HG03060 (cell line): ENCODE data around the gene PHYHD1.
A peak's percentile ranks its signal among the peaks of the same experiment; 100 is the strongest.

Source experiments
- ATAC-seq: cut with Tn5 transposase; IDR thresholded peaks from one replicate; pipeline ENCODE4 v1.9.1; 2021; ENCODE audit warnings: low read depth, moderate number of reproducible peaks; ENCODE audit not compliant: unreplicated experiment

PHYHD1 gene

DNA sequence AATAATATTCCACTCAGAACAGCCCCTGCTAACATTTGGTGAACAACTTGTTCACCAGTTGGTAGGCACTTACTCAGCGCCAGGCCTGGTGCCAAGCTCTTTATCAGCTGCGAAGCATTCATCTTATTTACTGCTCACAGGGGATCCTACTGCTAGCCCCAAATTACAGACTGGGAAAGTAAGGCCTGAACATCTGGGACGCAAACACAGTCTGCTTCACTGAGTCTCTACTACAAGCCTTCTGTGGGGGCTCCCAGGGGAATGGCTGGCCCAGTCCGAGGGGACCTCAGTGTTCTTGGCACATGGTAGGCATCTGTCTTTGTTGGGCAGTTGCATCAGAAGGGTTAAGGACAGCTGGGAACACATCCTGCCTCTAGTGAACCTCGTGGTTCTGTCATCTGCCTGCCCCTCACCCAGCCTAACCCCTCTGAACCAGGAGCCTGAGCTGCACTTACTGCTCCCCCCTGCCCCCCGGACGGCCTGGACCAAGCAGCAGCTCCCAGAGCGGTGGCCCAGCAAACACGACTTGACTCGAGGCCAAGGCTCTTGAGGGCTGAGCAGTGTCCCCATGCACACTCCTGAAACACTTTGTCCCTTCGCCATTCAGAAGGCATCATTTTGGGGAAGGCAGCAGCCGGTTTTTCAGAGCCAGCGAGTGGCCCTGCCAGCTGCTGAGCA, at the start of gene PHYHD1:
PHYHD1 (plus strand) TSS at position 602 of the 678 bp plus-strand sequence. CDS start 1,342 bp downstream, outside the sequence.
- no peak for ATAC-seq

GRCh38 chr9:128877852-128878251, 42.9 kb upstream of the PHYHD1 start:
- ATAC-seq = no peak

- peak; percentile 87 for ATAC-seq
Measured at GRCh38 chr9:128881884-128882676, 38.7 kb upstream of the PHYHD1 start, which contains the start of the genes KYAT1 and LRRC8A. Gene KYAT1, minus strand, starts transcription at chr9:128881950. Its CDS starts 36,545 bp downstream, at chr9:128845405. Gene LRRC8A, plus strand, starts transcription at chr9:128882133. Its CDS starts 25,032 bp downstream, at chr9:128907165.

DNA sequence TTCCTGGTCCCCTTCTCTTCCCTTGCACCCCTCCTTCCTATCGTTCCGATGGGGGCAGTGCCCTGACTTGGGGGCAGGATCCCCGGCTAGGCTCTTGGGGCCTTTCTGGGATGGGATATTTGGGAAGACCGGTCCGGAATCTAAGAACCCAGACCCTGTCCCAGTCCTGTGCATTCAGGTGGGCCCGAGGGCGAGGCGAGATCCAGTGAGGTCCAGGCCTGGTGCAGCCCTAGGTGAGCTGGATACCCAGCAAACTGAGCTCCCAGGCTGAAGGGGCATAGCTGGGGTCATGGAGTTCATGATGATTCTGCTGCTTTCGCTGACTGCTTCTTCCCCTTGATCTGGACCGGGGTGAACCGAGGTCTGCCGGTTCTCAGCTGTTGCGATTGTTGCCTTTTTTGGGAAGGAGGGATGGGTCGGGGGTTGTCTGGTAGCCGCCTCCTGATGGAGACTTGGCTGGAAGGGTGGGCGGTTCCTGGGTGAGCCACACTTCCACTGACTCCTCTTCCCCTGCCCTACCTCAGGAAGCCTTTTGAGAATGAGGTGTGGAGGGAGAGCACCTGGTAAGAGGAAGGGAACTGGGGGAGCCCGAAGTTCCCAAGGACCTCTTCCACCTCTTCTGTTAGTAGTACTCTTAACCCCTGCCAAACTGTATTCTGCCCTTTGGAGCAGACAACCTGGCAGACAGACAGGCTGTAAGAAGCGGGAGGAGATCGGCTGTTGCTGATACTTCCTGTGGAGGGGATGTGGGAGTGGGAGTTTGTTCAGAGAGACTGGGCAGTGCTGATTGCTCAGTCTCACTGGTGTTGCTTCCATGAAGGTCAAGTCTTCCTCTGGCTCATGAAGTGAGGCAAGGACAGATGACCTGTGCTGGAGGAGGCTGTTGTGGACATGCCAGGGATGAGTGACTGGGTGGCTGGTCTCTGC, 37.8 kb upstream of the PHYHD1 start:
- no peak for ATAC-seq

DNA sequence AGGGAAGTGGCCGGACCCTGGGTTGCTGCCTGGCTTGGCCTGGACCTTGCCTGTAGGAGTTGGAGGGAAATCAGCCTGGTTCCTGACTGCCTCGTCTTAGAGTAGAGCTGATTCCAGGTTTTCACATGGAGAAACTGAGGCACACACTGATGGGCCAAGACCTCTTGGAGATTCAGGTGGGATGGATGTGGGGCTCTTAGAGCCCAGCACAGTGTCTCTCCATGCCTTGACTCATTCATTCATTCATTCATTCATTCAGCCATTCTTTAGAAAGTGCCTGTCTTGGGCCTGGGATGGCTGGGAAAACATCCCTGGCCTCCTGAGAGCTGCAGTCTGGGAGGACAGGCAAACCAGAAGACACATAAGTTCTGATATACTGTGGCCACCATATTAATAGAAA, 36.6 kb upstream of the PHYHD1 start:
- ATAC-seq = no peak

- no peak for ATAC-seq
Measured at GRCh38 chr9:128885376-128885775, 35.4 kb upstream of the PHYHD1 start.

DNA sequence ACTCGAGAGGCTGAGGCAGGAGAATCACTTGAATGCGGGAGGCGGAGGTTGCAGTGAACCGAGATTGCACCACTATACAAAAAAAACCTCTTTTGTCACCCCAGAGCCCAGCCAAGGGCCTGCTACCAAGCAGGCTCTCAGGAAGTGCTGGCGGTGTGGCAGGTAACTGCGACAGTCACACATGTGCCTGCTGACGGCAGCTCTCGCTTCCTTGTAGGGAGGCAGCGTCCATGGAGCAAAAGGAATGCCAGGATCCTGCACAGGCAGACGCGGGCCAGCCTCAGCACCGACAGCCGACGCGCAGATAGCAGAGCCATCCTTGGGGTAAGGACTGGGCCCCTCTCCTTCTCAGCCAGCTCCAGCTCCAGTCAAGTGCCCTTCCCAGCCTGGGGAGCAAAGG, 35.0 kb upstream of the PHYHD1 start:
- no peak for ATAC-seq

- no peak for ATAC-seq
Measured at GRCh38 chr9:128886211-128886891, 34.4 kb upstream of the PHYHD1 start.

DNA sequence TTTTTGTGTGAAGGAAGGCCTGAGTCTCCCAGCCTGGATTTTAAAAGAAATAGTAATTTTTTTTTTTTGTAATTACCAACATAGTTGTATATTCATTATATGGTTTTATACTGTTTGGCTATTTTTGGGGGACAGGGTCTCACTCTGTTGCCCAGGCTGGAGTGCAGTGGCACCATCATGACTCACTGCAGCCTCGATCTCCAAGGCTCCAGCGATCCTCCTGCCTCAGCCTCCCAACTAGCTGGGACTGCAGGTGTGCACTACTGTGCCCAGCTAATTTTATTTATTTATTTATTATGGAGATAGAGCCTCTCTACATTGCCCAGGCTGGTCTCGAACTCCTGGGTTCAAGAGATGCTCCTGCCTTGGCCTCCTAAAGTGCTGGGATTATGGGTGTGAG, 33.7 kb upstream of the PHYHD1 start:
- ATAC-seq = no peak

- ATAC-seq = no peak
Measured at GRCh38 chr9:128887914-128888350, 32.9 kb upstream of the PHYHD1 start.

GRCh38 chr9:128891321-128892220, 29.2 kb upstream of the PHYHD1 start:
- no peak for ATAC-seq

- ATAC-seq = no peak
Measured at GRCh38 chr9:128892221-128892921, 28.4 kb upstream of the PHYHD1 start.

DNA sequence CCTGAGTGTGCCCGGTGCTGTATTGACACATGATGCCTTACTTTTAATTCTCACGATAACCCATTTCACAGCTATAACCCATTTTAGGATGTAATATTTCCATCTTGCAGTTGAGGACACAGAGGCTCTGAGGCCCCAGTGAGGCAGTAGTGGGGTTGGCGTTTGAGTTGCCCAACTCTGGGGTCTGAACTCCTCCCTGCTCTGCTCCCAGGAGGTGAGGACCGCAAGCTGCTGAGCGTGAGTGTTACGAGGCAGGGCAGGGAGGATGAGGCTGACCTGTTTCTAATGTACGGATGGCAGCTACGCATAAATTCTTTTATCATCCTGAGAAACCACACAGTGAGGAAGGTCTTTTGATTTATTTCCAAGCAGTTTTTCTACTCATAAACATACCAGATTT, 27.4 kb upstream of the PHYHD1 start:
- ATAC-seq = no peak

- ATAC-seq = no peak
Measured at GRCh38 chr9:128894764-128895163, 26.0 kb upstream of the PHYHD1 start.

- ATAC-seq = no peak
Measured at GRCh38 chr9:128895556-128895955, 25.2 kb upstream of the PHYHD1 start.

DNA sequence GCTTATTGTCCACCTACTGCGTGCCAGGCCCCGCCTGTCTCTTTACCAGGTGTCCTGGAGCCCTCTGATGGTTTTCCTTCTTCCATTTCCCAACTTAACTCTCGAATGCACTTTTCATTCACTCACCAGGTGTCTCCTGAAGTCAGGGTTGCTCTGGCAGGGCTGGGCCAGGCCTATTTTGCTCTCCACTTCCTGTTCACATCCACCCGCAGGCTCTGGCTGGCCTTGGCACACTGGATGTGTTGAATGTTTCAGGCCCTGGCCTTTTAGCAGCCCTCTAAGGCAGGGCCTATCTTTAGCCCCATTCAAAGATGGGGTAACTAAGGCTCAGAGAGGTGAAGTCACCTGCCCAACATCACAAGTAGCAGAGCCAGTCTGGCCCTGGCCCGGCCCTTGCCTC, 22.4 kb upstream of the PHYHD1 start:
- ATAC-seq = no peak

DNA sequence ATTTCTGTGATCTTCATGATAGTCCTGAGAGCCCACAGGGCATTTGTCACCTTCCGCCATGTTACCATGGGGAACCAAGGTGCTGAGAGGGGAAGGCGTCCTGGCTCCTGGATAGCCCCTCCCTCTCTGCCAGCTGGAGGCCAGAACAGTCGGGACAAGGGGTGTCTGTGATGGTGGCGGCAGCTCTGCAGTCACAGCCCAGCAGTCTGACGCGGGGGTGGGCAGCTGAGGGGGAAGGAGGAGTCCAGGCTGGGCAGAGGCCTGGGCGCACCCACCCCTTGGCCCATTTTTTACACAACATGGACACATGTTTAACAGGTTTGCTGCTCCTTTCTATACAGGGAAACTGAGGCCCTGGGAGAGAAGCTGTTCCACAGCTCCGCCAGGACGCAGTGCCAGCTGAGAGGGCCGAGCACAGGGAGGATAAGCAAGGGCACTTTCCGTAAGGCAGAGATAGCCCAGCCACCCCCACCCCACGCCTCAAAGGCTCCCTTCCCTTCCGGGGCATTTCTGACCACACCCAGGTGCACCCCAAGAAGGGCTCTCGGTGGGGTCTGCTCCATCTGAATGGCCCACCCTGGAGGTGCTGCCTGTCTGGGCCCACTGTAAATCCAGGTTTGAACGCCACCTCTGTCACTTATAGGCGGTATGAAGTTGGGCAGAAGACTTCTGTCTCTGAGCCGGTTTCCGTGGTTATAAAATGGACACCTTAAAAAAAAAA, 21.8 kb upstream of the PHYHD1 start:
- no peak for ATAC-seq
